ENCODE data around the gene BCKDHB.

GRCh38 chr6:80348263-80348662, 241.8 kb downstream of the BCKDHB start:
- no peak for TF ChIP-seq HDAC2 (IDR thresholded peaks at IDR 0.05)
- TF ChIP-seq, protein P1, sequence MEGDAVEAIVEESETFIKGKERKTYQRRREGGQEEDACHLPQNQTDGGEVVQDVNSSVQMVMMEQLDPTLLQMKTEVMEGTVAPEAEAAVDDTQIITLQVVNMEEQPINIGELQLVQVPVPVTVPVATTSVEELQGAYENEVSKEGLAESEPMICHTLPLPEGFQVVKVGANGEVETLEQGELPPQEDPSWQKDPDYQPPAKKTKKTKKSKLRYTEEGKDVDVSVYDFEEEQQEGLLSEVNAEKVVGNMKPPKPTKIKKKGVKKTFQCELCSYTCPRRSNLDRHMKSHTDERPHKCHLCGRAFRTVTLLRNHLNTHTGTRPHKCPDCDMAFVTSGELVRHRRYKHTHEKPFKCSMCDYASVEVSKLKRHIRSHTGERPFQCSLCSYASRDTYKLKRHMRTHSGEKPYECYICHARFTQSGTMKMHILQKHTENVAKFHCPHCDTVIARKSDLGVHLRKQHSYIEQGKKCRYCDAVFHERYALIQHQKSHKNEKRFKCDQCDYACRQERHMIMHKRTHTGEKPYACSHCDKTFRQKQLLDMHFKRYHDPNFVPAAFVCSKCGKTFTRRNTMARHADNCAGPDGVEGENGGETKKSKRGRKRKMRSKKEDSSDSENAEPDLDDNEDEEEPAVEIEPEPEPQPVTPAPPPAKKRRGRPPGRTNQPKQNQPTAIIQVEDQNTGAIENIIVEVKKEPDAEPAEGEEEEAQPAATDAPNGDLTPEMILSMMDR (IDR thresholded peaks at IDR 0.05) = no peak
- TF ChIP-seq NPAS2 (CRISPR knock-in tag; IDR thresholded peaks at IDR 0.05; ENCODE audit: borderline replicate concordance) = no peak
- no peak for TF ChIP-seq ZNF302 (CRISPR knock-in tag; IDR thresholded peaks at IDR 0.05)
- TF ChIP-seq EP300 (IDR thresholded peaks at IDR 0.05) = no peak
- TF ChIP-seq, protein P2, sequence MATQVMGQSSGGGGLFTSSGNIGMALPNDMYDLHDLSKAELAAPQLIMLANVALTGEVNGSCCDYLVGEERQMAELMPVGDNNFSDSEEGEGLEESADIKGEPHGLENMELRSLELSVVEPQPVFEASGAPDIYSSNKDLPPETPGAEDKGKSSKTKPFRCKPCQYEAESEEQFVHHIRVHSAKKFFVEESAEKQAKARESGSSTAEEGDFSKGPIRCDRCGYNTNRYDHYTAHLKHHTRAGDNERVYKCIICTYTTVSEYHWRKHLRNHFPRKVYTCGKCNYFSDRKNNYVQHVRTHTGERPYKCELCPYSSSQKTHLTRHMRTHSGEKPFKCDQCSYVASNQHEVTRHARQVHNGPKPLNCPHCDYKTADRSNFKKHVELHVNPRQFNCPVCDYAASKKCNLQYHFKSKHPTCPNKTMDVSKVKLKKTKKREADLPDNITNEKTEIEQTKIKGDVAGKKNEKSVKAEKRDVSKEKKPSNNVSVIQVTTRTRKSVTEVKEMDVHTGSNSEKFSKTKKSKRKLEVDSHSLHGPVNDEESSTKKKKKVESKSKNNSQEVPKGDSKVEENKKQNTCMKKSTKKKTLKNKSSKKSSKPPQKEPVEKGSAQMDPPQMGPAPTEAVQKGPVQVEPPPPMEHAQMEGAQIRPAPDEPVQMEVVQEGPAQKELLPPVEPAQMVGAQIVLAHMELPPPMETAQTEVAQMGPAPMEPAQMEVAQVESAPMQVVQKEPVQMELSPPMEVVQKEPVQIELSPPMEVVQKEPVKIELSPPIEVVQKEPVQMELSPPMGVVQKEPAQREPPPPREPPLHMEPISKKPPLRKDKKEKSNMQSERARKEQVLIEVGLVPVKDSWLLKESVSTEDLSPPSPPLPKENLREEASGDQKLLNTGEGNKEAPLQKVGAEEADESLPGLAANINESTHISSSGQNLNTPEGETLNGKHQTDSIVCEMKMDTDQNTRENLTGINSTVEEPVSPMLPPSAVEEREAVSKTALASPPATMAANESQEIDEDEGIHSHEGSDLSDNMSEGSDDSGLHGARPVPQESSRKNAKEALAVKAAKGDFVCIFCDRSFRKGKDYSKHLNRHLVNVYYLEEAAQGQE (IDR thresholded peaks at IDR 0.05) = no peak
- TF ChIP-seq POLR2A (IDR thresholded peaks at IDR 0.05; ENCODE audit: low read length) = no peak

All from A549 (cell line).